NCI-H1105 (cell line): Measurements from ENCODE around the gene CTNNA2.

ENCODE experiments used
- DNase-seq: peaks from one replicate; lab custom pipeline; 2025; lab: John Stamatoyannopoulos, UW

CTNNA2 gene

DNA sequence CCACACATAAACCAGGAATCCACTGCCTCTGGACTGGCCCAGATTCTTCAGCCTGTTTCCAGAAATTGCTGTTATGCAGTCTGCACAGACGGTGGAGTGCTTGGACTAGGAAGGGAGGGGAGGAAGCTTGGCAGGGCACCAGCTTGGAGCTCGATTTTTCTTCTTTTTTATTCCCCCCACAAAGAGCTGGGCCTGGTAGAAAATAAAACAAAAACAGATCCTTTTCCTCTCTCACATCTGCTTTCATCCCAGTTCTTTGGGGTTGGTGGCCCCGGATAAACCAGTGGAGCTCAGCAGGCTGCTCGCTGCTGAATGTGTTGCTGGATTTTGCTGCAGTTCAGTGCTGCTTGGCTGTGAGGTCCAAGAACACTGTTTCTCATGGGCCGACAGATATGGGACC lies 775.7 kb downstream of the CTNNA2 start:
- DNase-seq, result no peak

DNA sequence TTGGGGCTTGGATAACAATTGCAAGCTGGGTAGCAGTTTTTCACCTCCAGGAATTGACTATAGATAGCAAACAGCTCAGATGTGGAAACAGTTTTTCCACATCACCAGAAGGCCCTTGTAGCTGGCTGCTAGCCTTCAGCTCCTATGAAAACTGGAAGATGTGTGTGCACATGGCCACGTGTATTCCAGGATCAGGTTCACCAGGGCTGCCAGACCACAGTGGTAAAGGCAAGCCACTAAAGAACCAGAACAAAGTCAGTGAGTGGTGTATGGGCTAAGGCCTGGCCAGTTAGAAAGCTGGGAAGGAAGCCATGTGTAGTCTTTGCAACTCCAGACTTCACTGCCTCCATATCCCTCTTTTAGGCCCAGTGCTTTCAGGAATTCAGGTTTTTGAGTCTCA lies 778.8 kb downstream of the CTNNA2 start:
- DNase-seq, result no peak

DNA sequence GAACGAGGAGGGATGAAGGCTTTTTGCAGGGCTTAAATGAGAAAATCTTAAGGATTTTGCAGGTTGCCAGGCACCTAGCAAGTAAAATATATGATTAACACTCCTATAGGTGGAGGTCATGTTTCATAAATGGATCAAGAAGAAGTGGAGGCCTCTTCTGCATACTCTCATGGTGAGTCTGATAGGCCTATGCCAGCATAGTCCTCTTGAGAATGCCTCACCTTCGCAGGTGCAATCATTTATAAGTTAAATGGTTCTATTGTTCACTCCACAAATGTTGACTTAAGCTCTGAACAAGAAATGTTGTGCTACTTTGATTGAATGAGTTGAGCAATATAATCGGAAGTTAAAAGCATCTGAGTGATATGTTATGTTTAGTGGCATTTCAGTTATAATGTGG lies 779.6 kb downstream of the CTNNA2 start:
- no peak for DNase-seq

DNA sequence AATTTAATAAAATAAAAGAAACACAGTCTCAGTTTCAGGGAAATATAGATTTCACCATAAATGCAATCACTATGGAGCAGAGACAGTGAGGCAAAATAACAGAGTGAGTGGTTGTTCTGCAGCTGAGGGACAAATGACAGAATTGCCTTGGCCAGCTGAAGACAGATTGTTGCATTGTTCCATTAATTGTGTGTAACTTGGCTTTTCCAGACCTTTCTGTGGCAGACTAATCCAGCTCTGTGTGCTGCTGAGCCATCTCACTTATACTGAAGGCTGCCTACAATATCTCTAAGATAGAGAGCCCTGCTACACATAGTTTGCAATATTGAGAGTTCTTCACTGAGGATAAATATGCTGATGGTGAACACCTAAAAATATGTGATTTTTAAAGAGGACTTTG lies 780.2 kb downstream of the CTNNA2 start:
- no peak for DNase-seq

DNA sequence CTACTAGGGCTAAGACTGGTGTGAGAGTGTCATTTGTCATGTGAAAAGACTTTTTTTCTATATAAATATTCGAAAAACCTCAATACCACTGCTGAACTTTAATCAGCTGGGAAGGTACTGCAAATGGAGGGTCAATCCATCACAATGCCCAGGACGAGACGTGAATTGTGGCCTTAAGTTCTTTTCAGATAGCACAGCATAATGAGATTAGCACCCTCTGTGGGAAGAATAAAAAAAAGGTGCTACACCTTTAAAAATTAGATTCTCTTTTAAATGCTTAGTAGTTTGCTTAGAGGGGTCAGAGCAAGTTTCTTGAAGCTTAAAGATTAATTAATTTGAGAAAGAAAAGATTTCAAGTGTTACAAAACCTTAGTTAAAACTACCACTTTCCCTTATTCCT lies 786.1 kb downstream of the CTNNA2 start:
- no peak for DNase-seq

DNA sequence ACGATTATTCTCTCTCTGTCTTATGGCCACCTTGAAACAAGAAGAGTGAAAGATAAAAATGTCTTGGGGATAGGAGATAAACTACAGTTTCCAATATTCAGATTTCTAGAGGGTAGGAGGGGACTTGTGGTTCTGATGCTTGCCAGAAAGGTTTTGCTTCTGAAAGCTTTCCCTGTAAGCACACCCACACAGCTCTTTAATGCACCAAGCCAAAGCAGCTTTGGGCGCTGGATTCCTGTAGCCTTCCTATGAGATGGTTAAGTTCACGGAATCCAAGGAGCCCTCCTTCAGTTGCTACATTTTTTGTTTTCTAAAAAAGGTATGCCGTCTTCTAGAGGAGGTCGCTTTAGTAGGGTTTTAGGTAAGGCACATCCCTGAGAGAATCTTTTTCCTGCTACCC lies 786.8 kb downstream of the CTNNA2 start:
- DNase-seq, result no peak

DNA sequence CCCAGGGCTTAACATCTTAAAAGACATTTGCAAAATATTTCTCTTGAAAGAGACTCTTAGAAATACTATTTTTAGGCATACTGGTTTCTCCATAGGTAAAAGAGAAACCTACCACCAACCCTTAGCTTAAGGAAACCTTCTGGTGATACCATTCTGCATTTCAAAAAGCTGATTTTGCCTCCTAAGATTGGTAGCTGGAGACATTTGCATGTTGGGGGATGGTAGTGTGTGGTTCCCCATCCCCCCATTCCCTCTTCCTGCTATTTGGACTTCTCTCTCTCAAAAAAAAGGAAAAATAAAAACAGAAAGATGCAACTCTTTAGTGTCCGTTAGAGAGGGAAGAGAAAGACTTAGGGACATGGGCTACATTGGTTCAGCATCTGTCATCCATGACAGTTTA lies 787.5 kb downstream of the CTNNA2 start:
- no peak for DNase-seq

DNA sequence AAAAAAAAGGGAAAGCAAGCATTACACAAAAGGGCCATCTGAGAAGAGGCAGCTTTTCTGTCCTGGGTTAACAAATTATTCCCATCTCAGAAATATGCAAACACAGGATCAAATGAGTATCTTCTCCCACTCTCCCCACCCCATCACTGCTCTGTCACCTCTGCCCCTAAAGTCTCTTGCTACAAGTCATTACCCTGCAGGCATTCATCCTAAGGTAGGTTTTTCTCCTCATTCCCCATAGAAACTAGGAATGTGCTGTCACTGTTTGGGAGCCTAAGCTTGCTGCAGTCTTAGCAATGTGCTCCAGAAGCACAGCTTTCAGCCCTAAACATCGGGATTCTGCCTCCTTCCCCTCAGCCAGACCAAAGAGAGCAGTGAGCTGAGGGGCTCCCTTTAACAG lies 788.1 kb downstream of the CTNNA2 start:
- DNase-seq, result no peak

DNA sequence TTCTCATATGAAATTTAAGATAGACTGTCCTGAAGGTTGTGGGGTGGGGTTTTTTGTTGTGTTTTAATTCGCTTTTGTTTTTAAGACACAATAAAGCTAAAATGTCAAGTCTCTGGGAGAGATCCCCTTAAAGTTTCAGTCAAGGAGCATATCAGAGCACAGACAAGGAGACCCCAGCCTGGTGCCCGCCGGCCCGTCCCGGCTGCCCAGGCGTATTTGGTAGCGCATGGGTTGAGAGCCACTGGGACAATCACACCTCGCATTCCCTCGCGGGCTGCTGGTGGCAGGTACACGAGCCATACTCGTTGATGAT lies 789.1 kb downstream of the CTNNA2 start:
- no peak for DNase-seq

DNA sequence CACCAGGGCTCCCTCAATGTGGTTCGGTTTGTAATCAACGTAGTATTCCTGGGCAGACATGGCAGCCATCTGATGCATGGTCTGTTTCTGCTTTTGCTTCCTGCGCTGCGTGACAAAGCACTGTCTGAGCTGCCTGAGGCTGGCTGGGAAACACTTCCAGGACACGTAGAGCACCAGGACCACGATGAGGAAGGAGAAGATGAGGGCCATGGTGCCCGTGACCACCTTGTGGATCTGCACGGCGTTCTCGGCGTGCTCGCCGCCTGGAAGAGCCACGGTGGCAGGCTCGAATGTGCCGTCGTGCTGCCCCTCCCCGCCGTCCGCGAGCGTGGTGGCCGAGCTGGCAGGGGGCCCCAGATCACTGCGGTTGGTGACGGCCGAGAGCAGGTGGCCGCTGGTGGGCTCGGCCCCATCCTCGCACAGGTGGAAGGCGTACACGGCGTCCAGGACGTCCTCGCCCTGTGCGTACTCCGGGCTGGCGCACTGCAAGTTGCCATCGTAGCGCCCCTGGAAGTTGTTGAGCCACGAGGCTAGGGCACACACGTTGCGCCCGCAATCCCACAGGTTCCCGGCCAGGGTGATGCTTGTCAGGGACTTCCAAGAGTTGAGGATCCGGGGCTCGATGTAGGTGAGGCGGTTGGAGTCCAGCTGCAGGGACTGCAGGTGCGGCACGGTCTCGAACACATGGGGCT lies 789.6 kb downstream of the CTNNA2 start:
- DNase-seq, result no peak

DNA sequence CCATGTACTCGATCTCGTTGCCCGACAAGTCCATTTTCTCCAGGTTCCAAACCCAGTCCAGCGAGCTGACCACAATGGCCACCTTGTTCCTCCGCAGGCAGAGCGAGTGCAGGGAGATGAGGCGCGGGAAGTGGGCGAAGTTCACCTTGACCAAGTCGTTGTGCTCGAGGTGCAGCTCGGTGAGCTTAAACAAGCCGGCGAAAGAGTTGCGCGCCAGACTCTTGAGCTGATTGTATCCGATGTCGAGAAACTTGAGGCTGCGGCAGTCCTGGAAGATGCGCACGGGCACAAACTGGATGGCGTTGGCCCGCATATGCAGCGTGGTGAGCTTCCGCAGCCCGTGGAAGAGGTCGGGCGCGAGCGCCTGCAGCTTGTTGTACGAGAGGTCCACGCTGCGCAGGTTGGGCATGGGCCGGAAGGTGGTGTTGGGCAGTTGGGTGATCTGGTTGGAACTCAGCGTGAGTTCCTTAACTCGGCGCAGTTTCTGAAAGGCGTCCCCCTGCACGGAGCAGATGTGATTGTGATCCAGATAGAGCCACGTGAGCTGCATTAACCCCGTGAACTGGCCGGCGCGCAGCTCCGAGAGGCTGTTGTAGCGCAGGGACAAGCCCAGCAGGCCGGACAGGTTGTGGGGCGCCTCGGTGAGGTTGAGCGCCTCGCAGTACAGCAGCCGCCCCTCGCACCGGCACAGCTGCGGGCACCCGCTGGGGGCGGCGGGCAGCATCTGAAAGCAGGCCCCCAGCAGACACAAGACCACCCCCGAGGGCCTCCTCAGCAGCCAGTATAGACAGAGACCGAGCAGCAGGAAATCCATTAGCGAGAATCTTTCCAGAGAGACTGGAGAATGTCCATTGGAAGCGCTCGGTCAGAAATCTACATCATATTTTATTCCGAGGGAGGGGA lies 790.4 kb downstream of the CTNNA2 start:
- no peak for DNase-seq

DNA sequence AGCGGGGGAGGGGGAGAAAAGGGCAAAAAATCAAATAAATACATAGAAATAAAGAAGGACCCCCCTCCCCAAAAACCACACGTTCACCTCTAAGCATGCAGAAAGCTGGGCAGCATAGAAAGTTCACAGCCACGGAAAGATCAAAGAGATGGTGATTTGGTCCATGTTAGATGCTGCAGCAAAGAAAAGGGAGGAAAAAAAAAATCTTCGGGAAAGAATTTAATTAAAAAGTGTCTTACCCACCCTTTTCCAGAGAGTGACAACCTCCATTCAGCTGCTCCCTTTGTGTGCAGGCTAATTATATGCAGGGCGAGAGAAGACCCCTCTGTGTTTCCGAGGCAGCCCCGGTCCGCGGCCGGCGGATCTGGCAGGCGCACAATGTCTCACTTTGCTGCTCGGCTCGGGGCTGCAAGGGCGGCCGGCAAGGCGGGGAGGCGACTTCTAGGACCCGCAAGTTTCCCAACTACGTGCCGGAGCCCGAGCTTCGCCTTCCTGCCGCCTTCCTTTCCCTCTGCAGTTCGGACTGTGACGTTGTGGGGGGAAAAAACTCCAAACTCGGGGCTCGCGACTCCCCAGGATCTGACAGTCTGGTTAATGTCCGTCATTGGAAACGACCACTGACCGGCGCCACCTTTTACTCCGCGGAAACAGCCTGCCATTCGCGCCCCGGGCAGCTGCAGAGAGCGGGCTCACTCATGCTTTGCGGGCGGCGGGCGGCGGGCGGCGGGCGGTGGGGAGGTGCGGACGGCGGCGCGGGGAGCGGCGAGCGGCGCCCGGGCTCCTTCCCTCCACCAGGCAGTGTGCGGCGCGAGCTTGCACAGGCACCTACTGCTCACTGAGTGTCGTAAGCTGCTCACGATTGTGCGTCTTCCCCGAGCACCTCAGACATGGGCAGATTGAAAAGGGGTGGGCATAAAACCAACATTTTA lies 791.3 kb downstream of the CTNNA2 start, which contains the start of gene LRRTM1:
LRRTM1 (minus strand) TSS at position 844 of the 929 bp plus-strand sequence. CDS start 933 bp downstream, outside the sequence.
- DNase-seq, result no peak

DNA sequence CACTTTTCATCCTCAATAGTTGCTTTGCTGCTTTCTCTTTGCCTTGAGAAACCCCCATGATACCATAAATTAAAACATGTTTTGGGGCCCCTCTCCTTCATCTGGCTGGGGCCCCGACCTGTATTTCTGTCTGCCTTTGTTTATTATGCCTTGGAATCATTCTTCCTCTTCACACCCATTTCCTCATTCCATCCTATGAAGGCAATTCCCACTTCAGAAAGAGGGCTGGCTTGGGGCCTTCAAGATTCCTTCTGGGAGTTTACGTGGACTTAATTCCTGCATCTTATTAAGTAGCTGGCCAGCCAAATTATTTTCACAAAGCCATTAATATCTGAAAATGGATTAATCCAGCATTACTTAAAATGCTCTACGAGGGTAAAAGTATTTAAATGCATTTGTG lies 798.5 kb downstream of the CTNNA2 start:
- DNase-seq, result no peak

DNA sequence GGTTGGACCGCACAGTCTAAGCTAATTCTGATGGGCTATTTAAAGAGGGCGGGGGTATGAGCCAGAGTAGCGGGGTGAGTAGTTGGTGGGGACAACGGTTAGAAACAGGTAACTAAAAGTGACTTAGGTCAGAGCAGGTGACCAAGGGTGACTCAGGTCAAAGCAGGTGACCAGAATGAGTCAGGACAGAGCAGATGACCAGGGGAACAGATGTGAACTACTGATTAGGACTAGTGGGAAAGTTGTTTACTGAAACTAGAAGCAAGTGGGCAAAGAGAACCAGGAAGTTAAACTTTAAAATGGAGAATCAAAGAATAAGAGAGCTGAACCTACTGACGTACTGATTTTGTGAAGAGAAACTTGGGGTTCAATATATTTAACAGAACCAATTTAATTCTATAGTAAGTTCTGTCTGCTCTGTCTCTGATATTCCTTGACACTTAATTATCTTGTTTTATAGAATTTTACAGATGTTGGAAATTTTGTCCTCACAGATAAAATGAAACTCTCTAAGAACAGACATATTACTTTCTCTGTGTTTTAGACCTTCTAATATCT lies 799.5 kb downstream of the CTNNA2 start:
- DNase-seq, result no peak

DNA sequence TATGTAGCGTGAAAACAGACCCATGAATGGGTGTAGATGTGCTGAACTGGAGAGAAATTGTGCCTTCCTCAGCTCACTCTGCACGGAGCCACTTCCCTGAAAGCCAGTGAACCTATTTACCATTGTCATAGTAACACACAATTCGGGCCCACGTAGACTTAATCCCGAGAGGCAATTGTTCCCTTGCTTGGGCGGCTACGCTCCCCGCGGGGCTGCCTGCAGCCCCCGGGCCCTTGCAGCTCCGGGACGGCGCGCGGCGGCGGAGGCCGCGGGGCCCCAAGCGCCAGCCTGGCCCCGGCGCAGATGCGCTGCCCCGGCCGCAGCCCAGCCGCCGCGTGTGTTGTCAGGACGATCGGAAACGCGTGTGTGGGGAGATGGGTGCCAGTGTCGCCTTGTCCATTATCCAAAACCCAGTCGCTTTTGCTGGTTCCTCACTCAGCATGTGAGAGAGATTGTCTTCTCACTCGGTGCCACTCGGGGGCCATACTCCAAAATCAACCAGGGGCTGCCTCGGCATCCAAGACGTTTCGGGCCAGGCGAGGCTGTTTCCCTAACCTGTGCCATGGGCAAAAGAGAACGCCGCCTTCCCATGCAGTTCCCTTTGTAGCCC lies 809.6 kb downstream of the CTNNA2 start:
- DNase-seq, result no peak

DNA sequence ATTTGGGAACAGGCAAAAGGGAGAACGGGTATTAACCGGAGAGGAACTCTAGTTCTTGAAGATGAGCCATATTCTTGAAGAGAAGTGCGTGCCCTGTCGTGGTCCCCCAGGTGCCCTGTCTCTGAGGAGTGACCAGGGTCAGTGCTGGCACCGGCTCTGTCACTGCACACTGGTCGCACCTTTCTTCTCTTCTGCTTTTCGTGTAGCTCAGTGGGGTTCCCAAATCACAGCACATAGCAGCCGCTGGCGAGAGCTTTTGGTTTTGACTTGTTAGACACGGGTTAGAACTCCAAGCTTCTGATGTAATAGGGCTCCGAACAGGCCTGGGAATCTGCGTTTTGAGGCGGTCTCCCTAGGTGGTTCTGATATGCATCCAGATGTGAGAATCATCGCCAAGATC lies 810.1 kb downstream of the CTNNA2 start:
- DNase-seq, result no peak

DNA sequence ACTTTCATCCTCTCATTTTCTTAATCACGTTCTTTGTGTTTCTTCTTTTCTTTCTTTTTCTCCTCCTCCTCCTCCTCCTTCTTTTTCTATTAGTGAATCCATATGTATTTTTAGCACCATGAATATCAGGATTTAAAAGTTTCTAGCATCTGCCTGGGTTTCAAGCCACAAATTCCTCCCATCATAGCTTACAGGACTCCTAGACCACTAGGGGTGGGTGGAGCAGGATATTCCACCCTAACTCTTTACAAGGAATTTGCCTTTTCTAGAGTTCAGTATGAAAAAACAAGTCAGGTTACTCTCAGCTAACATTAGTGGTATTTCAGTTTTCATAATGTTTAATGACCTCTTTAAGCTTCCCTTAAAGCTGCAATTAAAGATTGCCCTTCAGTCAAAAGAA lies 810.8 kb downstream of the CTNNA2 start:
- DNase-seq, result no peak

DNA sequence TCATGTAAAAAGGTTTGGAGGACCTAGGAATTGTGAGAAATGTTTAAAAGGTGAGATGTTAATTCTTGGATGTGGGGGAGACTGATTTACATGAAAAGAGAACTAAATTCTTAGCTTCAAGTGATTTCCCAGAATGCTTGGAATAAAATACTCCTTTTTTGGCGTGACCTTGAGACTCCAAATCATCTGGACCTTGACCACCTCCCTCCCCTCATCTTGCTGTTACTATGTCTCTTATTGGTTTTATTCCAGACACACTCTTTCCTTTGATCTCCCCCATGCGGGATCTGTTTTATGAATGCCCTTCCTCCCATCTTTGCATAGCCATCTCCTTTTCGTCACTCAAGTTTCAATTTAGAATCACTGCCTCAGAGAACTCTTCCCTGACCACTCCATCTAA lies 811.7 kb downstream of the CTNNA2 start:
- no peak for DNase-seq

DNA sequence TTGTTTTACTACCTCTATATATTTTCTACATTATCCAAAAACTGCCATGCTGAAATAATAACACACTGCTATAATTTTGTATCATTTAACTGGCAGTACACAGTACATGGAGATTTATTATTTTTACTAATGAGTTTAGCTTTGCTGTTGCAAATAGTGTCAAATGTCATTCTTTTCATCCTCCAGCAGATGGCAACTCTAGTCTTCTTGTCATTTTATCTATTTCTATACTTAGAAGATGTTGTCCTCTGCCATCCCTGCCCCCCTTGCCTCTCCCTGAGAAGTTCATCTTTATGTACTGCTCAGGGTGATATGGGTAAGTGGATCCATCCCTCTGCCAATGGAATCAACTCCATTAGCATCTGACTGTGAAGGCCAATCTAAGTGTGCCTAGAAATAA lies 813.4 kb downstream of the CTNNA2 start:
- no peak for DNase-seq

DNA sequence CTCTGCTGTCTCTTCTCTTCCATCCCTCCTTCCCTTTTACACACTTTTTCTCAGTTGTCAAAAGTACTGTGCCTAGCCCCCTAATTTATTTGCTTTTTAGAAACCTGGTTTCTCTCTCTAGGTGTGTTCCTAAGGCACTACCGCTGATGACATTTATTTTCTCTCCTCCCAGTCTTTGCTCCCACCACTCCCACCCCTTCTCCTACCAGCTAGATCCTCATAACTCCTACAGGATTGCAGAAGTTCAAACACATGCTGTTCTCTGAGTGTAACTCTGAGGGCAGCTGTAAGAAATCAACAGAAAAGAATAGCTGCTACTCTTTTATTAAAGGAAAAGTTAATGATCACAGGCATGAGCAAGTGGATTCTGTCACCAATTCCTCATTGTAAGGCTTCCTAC lies 814.0 kb downstream of the CTNNA2 start:
- no peak for DNase-seq

DNA sequence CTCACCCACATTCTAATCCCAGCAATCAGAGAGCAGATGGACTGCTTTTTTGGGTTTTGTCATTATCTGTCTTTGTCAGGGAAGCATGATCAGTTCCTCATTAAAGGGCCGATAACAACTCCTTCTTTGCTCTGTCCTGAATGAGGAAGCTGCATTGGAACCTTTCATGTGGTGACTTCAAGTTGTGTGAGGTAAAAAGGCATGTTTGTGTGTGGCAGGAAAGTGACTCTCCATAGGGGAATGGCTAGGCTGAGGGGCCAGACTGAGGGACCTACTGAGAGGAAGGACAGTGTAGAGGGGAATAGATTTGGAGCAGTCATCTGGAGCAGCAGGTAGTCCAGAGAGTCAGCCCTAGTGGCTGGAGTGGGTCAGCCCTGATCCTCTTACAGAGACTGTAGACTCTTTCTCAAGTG lies 815.3 kb downstream of the CTNNA2 start:
- DNase-seq, result no peak

DNA sequence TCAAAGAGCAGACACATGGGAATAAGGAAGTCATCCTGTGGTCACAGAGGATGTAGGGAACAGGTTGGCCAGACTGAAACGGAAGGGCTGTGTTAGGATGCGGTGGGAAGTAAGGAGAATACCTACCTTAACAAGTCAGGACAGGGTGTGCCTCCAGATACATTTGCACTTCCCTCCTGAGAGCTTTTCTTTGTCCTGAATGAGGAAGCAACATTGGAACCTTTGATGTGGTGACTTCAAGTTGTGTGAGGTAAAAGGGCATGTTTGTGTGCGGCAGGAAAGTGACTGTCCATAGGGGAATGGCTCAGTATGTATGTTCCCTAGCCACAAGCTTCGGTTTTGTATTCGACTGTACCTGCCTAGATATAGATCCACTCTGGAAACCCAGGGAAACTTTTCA lies 816.6 kb downstream of the CTNNA2 start:
- no peak for DNase-seq
